Aorta (tissue), 4 donors: Measurements from ENCODE around the gene BSG. TPM values are rescaled to one million over a fixed set of nuclear protein-coding genes. Genes with fewer than 3 reads are reported as not detected.

Experiments used
- polyA plus RNA-seq, 2 donors: library from polyadenylated mRNA; stranded (reverse); fragments of 200-250 nt; gene quantifications; one replicate each; pipeline ENCODE4 v1.2.3, GENCODE V29; 2013
- total RNA-seq, 2 donors: library from RNA; stranded (reverse); fragmentation: NEBNext Ultra II Directional; extraction: Animal tissue kit (Norgen Biotek cat#: 25700); gene quantifications; one replicate each; pipeline ENCODE4 v1.2.1, GENCODE V29; 2021
- donor health status: healthy with polysubstance abuse.
- donor health status: Bipolar disorder and iron deficiency.
- donor health status: DM: no; HTN: no; CAD: no.
- donor health status: DM: yes; HTN: yes; CAD: no.

Gene BSG
- total and polyA plus RNA-seq, 4 donors = 239 to 436 (median 272) TPM

Other genes starting within 250 kb of the BSG start
- 10 to 100 TPM; 26.4 to 31.1 TPM for gene MIER2, start 227.8 kb upstream of the BSG start, total RNA-seq
- gene MIER2, start 227.8 kb upstream of the BSG start, polyA plus RNA-seq = 1 to 10 TPM; 3.3 to 9.1 TPM
- gene C2CD4C, start 163.4 kb upstream of the BSG start, total RNA-seq = 1 to 10 TPM in 1 of 2 donors, under 1 TPM in 1; 0.88 to 1.1 TPM
- not detected for gene C2CD4C, start 163.4 kb upstream of the BSG start, polyA plus RNA-seq
- 10 to 100 TPM in 1 of 2 donors, 1 to 10 TPM in 1; 9.7 to 31.4 TPM for gene SHC2, start 111.6 kb upstream of the BSG start, total RNA-seq
- gene SHC2, start 111.6 kb upstream of the BSG start, polyA plus RNA-seq = 10 to 100 TPM in 1 of 2 donors, 1 to 10 TPM in 1; 7.3 to 10.9 TPM
- gene MADCAM1, start 76.1 kb upstream of the BSG start, total RNA-seq = under 1 TPM in 1 of 2 donors, not detected in 1; 0.63 TPM
- gene MADCAM1, start 76.1 kb upstream of the BSG start, polyA plus RNA-seq = 1 to 10 TPM in 1 of 2 donors, under 1 TPM in 1; 0.50 to 1.4 TPM
- 10 to 100 TPM; 19.2 to 20.2 TPM for gene TPGS1, start 65.1 kb upstream of the BSG start, total RNA-seq
- gene TPGS1, start 65.1 kb upstream of the BSG start, polyA plus RNA-seq = 10 to 100 TPM; 17.4 to 33.0 TPM
- 10 to 100 TPM; 39.6 to 46.4 TPM for gene CDC34, start 40.8 kb upstream of the BSG start, total RNA-seq
- gene CDC34, start 40.8 kb upstream of the BSG start, polyA plus RNA-seq = 10 to 100 TPM; 27.5 to 79.1 TPM
- under 1 TPM; 0.54 to 0.75 TPM for gene GZMM, start 28.5 kb upstream of the BSG start, total RNA-seq
- 1 to 10 TPM in 1 of 2 donors, not detected in 1; 2.8 TPM for gene GZMM, start 28.5 kb upstream of the BSG start, polyA plus RNA-seq
- gene HCN2, start 17.3 kb downstream of the BSG start, total RNA-seq = under 1 TPM; 0.19 to 0.30 TPM
- gene HCN2, start 17.3 kb downstream of the BSG start, polyA plus RNA-seq = under 1 TPM; 0.08 to 0.13 TPM
- gene POLRMT, start 60.9 kb downstream of the BSG start, total RNA-seq = 10 to 100 TPM; 19.9 to 33.3 TPM
- 10 to 100 TPM; 10.1 to 76.6 TPM for gene POLRMT, start 60.9 kb downstream of the BSG start, polyA plus RNA-seq
- gene FGF22, start 67.3 kb downstream of the BSG start, total RNA-seq = under 1 TPM; 0.36 to 0.45 TPM
- gene FGF22, start 67.3 kb downstream of the BSG start, polyA plus RNA-seq = 1 to 10 TPM in 1 of 2 donors, under 1 TPM in 1; 0.63 to 4.8 TPM
- 10 to 100 TPM; 26.7 to 26.9 TPM for gene RNF126, start 90.6 kb downstream of the BSG start, total RNA-seq
- gene RNF126, start 90.6 kb downstream of the BSG start, polyA plus RNA-seq = 10 to 100 TPM; 18.3 to 38.5 TPM
- gene FSTL3, start 103.8 kb downstream of the BSG start, total RNA-seq = 100 to 1,000 TPM; 116 to 134 TPM
- 10 to 100 TPM; 40.6 to 80.1 TPM for gene FSTL3, start 103.8 kb downstream of the BSG start, polyA plus RNA-seq
- not detected for gene PRSS57, start 122.9 kb downstream of the BSG start, total RNA-seq
- gene PRSS57, start 122.9 kb downstream of the BSG start, polyA plus RNA-seq = not detected
- gene PALM, start 136.3 kb downstream of the BSG start, total RNA-seq = 10 to 100 TPM; 27.5 to 75.1 TPM
- gene PALM, start 136.3 kb downstream of the BSG start, polyA plus RNA-seq = 1 to 10 TPM in 1 of 2 donors, under 1 TPM in 1; 0.59 to 2.5 TPM
- gene MISP, start 178.5 kb downstream of the BSG start, total RNA-seq = under 1 TPM in 1 of 2 donors, not detected in 1; 0.12 TPM
- 10 to 100 TPM in 1 of 2 donors, 1 to 10 TPM in 1; 1.0 to 53.3 TPM for gene MISP, start 178.5 kb downstream of the BSG start, polyA plus RNA-seq
- gene PTBP1, start 224.9 kb downstream of the BSG start, total RNA-seq = 100 to 1,000 TPM; 192 to 218 TPM
- 10 to 100 TPM; 46.7 to 90.4 TPM for gene PTBP1, start 224.9 kb downstream of the BSG start, polyA plus RNA-seq
- gene PLPPR3, start 249.4 kb downstream of the BSG start, total RNA-seq = not detected
- gene PLPPR3, start 249.4 kb downstream of the BSG start, polyA plus RNA-seq = not detected